IMR-90 (cell line): Measurements from ENCODE around the gene ISOC2.

Source experiments
- CTCF ChIP-seq: conservative IDR thresholded peaks from 2 replicates; pipeline ENCODE4 v1.5.1; 2012; ENCODE audit warnings: mild to moderate bottlenecking, low read depth, low read length, improper control_type of control experiment
- POLR2A ChIP-seq: IDR thresholded peaks from 2 replicates; pipeline ENCODE4 v1.6.1; 2012; ENCODE audit warnings: mild to moderate bottlenecking, low read depth, low read length

GRCh38 chr19:55453511-55454260 is 7.8 kb downstream of the ISOC2 start:
- no peak for TF ChIP-seq POLR2A
- no peak for TF ChIP-seq CTCF
